Measurements from ENCODE around the gene VSTM2B.
"Not testable (repeated sequence)": the region's sequence is repeated elsewhere in the genome, so short reads cannot be mapped to it uniquely, and the experiment has no call there.

The VSTM2B gene

GRCh38 chr19:29548483-29549085 is 22.8 kb downstream of the VSTM2B start:
- no peak for DNase-seq

- no peak for DNase-seq
Observed at GRCh38 chr19:29549105-29550070, 23.6 kb downstream of the VSTM2B start.

- no peak for DNase-seq
Observed at GRCh38 chr19:29550896-29551295, 25.1 kb downstream of the VSTM2B start.

GRCh38 chr19:29551774-29552173 is 26.0 kb downstream of the VSTM2B start:
- DNase-seq = no peak

- DNase-seq = no peak
Observed at GRCh38 chr19:29552454-29553280, 26.9 kb downstream of the VSTM2B start.

GRCh38 chr19:29554149-29554548 is 28.4 kb downstream of the VSTM2B start:
- DNase-seq = no peak

GRCh38 chr19:29559110-29559509 is 33.3 kb downstream of the VSTM2B start:
- DNase-seq = not testable (repeated sequence)

GRCh38 chr19:29559743-29560142 is 33.9 kb downstream of the VSTM2B start:
- DNase-seq = no peak

GRCh38 chr19:29560313-29561075 is 34.7 kb downstream of the VSTM2B start:
- DNase-seq = no peak

GRCh38 chr19:29561601-29562000 is 35.8 kb downstream of the VSTM2B start:
- no peak for DNase-seq

- DNase-seq = no peak
Observed at GRCh38 chr19:29562299-29563297, 36.8 kb downstream of the VSTM2B start.

GRCh38 chr19:29563486-29564101 is 37.8 kb downstream of the VSTM2B start:
- DNase-seq = no peak

GRCh38 chr19:29564574-29565005 is 38.8 kb downstream of the VSTM2B start:
- DNase-seq = no peak

GRCh38 chr19:29565171-29565570 is 39.4 kb downstream of the VSTM2B start:
- no peak for DNase-seq

GRCh38 chr19:29566496-29567054 is 40.8 kb downstream of the VSTM2B start:
- DNase-seq = no peak

- no peak for DNase-seq
Observed at GRCh38 chr19:29567366-29567915, 41.6 kb downstream of the VSTM2B start.

GRCh38 chr19:29568036-29569025 is 42.5 kb downstream of the VSTM2B start:
- DNase-seq = no peak

- DNase-seq = no peak
Observed at GRCh38 chr19:29569038-29569911, 43.5 kb downstream of the VSTM2B start.

All from 8988T (cell line).